BLaER1 (cell line): ENCODE measurements around the gene NUP93.

Source experiments
- H3K27ac ChIP-seq: shearing (Covaris generic); formaldehyde crosslinking; 2 replicates; pipeline ENCODE4 v1.8.1; 2022
- H3K27me3 ChIP-seq: shearing (Covaris generic); formaldehyde crosslinking; 2 replicates; pipeline ENCODE4 v1.8.1; 2022
- H3K36me3 ChIP-seq: shearing (Covaris generic); formaldehyde crosslinking; 2 replicates; pipeline ENCODE4 v1.8.1; 2022
- H3K4me1 ChIP-seq: shearing (Covaris generic); formaldehyde crosslinking; 2 replicates; pipeline ENCODE4 v1.8.1; 2022
- H3K4me2 ChIP-seq: shearing (Covaris generic); formaldehyde crosslinking; 2 replicates; pipeline ENCODE4 v1.8.1; 2022
- H3K4me3 ChIP-seq: shearing (Covaris generic); formaldehyde crosslinking; 2 replicates; pipeline ENCODE4 v1.8.1; 2022
- H3K9ac ChIP-seq: shearing (Covaris generic); formaldehyde crosslinking; 2 replicates; pipeline ENCODE4 v1.8.1; 2022
- H3K9me3 ChIP-seq: shearing (Covaris generic); formaldehyde crosslinking; 2 replicates; pipeline ENCODE4 v1.8.1; 2022
- H4K20me1 ChIP-seq: shearing (Covaris generic); formaldehyde crosslinking; 2 replicates; pipeline ENCODE4 v1.8.1; 2022
- Cebpa-rat ChIP-seq: shearing (Covaris generic); IDR thresholded peaks from 2 replicates; pipeline ENCODE4 v1.8.1; 2022

The NUP93 gene

GRCh38 chr16:56755038-56755437, 25.1 kb downstream of the NUP93 start:
- Histone ChIP-seq H3K4me1 (no peaks in the 10 kb centered on the region), H3K27ac (no peak overlapping the region), H3K9ac (no peak overlapping the region), H3K9me3 (peaks cover 36% of the 10 kb centered on the region), H3K4me2 (no peak overlapping the region), H3K36me3 (peaks cover 91% of the 10 kb centered on the region), H3K4me3 (no peak overlapping the region), H4K20me1 (peaks cover 31% of the 10 kb centered on the region), H3K27me3 (no peaks in the 10 kb centered on the region)
- TF ChIP-seq Cebpa-rat = no peak

GRCh38 chr16:56758432-56758831, 28.5 kb downstream of the NUP93 start:
- H3K4me1 ChIP-seq = no peaks in the 10 kb centered on the region
- no peak overlapping the region for H3K9ac ChIP-seq
- H3K27ac ChIP-seq = no peak overlapping the region
- H3K4me2 ChIP-seq = no peak overlapping the region
- peaks cover 87% of the 10 kb centered on the region for H3K36me3 ChIP-seq
- H3K4me3 ChIP-seq = no peak overlapping the region
- H3K27me3 ChIP-seq = no peaks in the 10 kb centered on the region
- 0 out of 2 replicates have a peak, but pooled peaks cover 15% of the 10 kb centered on the region for H4K20me1 ChIP-seq
- no peak for TF ChIP-seq Cebpa-rat
- H3K9me3 ChIP-seq = peaks cover 25% of the 10 kb centered on the region

DNA sequence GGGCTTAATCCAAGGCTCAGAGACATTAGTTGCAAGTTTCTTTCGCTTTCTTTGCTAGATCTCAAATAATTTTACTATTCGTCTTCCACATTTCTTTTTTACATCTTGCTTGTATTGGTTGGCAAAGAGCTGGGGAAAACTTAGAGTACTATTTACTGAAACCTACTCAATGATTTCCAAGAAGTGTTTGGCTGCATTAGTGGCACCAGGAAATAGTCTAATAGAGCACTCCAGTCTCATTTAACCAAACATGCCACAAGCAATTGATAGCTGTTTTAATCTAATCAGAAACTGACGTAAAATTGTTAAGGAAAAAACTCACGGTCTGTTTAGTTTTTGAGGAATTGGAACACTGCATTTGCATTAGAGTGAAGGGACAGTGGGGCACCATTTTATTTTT, 29.0 kb downstream of the NUP93 start:
- no peaks in the 10 kb centered on the region for H3K27me3 ChIP-seq
- peaks cover 20% of the 10 kb centered on the region for H3K9me3 ChIP-seq
- H4K20me1 ChIP-seq = 0 out of 2 replicates have a peak, but pooled peaks cover 15% of the 10 kb centered on the region
- H3K36me3 ChIP-seq = peaks cover 82% of the 10 kb centered on the region
- H3K27ac ChIP-seq = no peak overlapping the region
- no peak for TF ChIP-seq Cebpa-rat
- no peaks in the 10 kb centered on the region for H3K4me1 ChIP-seq
- no peak overlapping the region for H3K4me2 ChIP-seq
- no peak overlapping the region for H3K9ac ChIP-seq
- H3K4me3 ChIP-seq = no peak overlapping the region

GRCh38 chr16:56763291-56763916, 33.5 kb downstream of the NUP93 start:
- TF ChIP-seq Cebpa-rat = no peak
- H3K36me3 ChIP-seq = peaks cover 80% of the 10 kb centered on the region
- no peaks in the 10 kb centered on the region for H3K4me1 ChIP-seq
- no peaks in the 10 kb centered on the region for H3K9me3 ChIP-seq
- H4K20me1 ChIP-seq = peaks cover 21% of the 10 kb centered on the region
- H3K27me3 ChIP-seq = no peaks in the 10 kb centered on the region
- H3K4me3 ChIP-seq = no peak overlapping the region
- no peak overlapping the region for H3K9ac ChIP-seq
- no peak overlapping the region for H3K27ac ChIP-seq
- H3K4me2 ChIP-seq = no peak overlapping the region

GRCh38 chr16:56764835-56765234, 34.9 kb downstream of the NUP93 start:
- no peak for TF ChIP-seq Cebpa-rat

GRCh38 chr16:56765949-56766348, 36.0 kb downstream of the NUP93 start:
- no peak for TF ChIP-seq Cebpa-rat
- no peak overlapping the region for H3K4me3 ChIP-seq
- no peak overlapping the region for H3K9ac ChIP-seq
- H3K27ac ChIP-seq = no peak overlapping the region
- H3K4me1 ChIP-seq = no peaks in the 10 kb centered on the region
- H4K20me1 ChIP-seq = peaks cover 37% of the 10 kb centered on the region
- H3K4me2 ChIP-seq = no peak overlapping the region
- no peaks in the 10 kb centered on the region for H3K9me3 ChIP-seq
- peaks cover 55% of the 10 kb centered on the region for H3K36me3 ChIP-seq
- H3K27me3 ChIP-seq = no peaks in the 10 kb centered on the region

More at GRCh38 chr16:56764835-56765234, 34.9 kb downstream of the NUP93 start:
- Histone ChIP-seq H3K27me3 (no peaks in the 10 kb centered on the region), H3K36me3 (peaks cover 66% of the 10 kb centered on the region), H3K9ac (no peak overlapping the region), H3K4me1 (no peaks in the 10 kb centered on the region), H3K27ac (no peak overlapping the region), H3K9me3 (no peaks in the 10 kb centered on the region), H4K20me1 (peaks cover 26% of the 10 kb centered on the region), H3K4me3 (no peak overlapping the region), H3K4me2 (no peak overlapping the region)

DNA sequence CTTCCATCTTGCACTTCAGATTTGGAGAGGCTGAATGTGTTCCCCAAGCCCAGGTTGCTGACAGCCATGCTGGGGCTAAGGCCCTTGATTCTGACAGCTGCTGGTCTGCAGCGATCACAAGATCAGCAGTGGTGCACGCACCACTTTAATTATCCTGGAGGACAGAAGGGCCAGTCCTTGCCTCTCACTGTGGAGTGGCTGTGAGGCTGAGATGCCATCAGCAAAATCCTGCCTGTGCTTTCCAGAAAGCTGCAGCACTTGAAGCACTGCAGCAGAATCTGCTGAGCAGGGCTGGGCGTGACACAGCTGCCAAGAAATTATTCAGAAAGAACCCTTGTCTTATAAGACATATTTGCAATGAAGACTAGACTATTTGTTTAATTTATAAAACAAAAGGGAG, 37.1 kb downstream of the NUP93 start:
- no peak overlapping the region for H3K4me3 ChIP-seq
- no peak overlapping the region for H3K9ac ChIP-seq
- peaks cover 45% of the 10 kb centered on the region for H3K36me3 ChIP-seq
- no peak for TF ChIP-seq Cebpa-rat
- no peaks in the 10 kb centered on the region for H3K27me3 ChIP-seq
- H3K9me3 ChIP-seq = no peaks in the 10 kb centered on the region
- no peak overlapping the region for H3K4me2 ChIP-seq
- H4K20me1 ChIP-seq = peaks cover 48% of the 10 kb centered on the region
- peaks cover 5% of the 10 kb centered on the region; the same call in 1 of the 2 replicates for H3K4me1 ChIP-seq
- H3K27ac ChIP-seq = no peak overlapping the region

DNA sequence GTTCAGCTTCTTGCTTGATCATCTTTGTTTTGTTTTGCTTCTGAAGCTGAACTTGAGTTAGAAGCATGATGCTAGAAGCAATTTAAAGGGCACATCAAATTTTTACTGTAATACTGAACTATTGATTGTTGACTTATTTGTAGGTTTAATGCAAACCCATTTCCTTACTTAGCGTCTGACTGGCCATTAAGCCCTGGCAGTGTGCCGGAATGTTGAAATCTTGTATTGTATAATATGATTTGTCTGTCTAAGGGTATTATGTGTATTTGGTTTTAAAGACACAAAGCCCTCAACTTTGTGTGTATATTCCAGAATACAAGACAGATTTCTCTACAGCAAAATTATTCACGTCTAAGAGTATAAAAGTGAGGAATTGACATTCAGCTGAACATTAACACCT, 39.7 kb downstream of the NUP93 start:
- no peak overlapping the region for H3K4me2 ChIP-seq
- no peaks in the 10 kb centered on the region for H3K9me3 ChIP-seq
- TF ChIP-seq Cebpa-rat = no peak
- H3K27ac ChIP-seq = no peak overlapping the region
- no peak overlapping the region for H3K9ac ChIP-seq
- H3K27me3 ChIP-seq = no peaks in the 10 kb centered on the region
- peaks cover 6% of the 10 kb centered on the region; the same call in 1 of the 2 replicates for H3K4me1 ChIP-seq
- H4K20me1 ChIP-seq = peaks cover 74% of the 10 kb centered on the region
- H3K4me3 ChIP-seq = no peak overlapping the region
- peaks cover 27% of the 10 kb centered on the region for H3K36me3 ChIP-seq

DNA sequence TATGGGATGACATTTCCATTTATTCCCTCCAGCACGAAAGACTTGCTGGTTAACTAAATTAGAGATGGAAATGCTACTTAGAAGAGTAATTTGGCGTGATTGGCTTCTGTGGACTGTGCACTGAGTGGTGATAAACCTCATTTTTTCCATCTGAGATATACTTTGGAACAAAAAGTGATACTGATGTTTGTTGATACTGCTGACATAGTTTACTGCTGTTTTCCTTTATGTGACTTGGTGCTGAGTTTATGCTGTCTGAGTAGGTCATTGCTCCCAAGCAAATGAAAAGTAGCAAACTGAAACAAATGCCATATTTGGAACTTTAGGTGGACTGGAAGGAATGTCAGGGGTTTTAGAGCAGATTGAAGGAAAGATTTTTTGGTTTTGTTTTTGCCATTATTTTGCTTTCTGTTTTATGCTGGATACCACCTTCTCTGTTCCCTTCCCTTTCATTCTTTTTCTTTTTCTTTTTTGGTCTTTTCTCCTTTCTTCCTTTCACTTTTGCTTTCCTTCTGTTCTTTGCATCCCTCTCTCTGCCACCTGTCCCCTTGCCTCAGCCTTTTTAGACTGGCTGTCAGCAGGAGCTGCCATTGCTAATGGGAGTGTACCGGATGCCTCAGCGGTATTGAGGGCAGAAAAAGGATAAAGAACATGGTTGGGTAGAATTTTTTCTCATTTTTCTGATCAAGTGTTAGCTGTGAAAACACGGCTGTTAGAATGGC, 41.8 kb downstream of the NUP93 start:
- Histone ChIP-seq H3K36me3 (peaks cover 9% of the 10 kb centered on the region), H3K4me1 (peaks cover 6% of the 10 kb centered on the region; the same call in 1 of the 2 replicates), H3K27ac (no peak overlapping the region), H3K4me2 (no peak overlapping the region), H3K27me3 (no peaks in the 10 kb centered on the region), H3K9me3 (no peaks in the 10 kb centered on the region), H3K9ac (no peak overlapping the region), H4K20me1 (peaks cover 78% of the 10 kb centered on the region), H3K4me3 (no peak overlapping the region)
- no peak for TF ChIP-seq Cebpa-rat

GRCh38 chr16:56773532-56773931, 43.6 kb downstream of the NUP93 start:
- Histone ChIP-seq H3K9ac (no peak overlapping the region), H4K20me1 (peaks cover 89% of the 10 kb centered on the region), H3K27ac (no peak overlapping the region), H3K4me1 (peaks cover 6% of the 10 kb centered on the region; the same call in 1 of the 2 replicates), H3K27me3 (no peaks in the 10 kb centered on the region), H3K4me3 (no peak overlapping the region), H3K36me3 (peaks cover 4% of the 10 kb centered on the region; the same call in 1 of the 2 replicates), H3K4me2 (no peak overlapping the region), H3K9me3 (no peaks in the 10 kb centered on the region)
- TF ChIP-seq Cebpa-rat = no peak
